NCI-H1694 treated with DMSO at 0.1 percent for 48 hours (cell line): ENCODE results near the gene SLCO2B1.

ENCODE experiments used
- DNase-seq: peaks from one replicate; lab custom pipeline; 2025; lab: John Stamatoyannopoulos, UW

SLCO2B1 gene

GRCh38 chr11:75145196-75145971 lies 5.5 kb upstream of the SLCO2B1 start:
- no peak for DNase-seq

GRCh38 chr11:75145972-75146519 lies 4.9 kb upstream of the SLCO2B1 start:
- no peak for DNase-seq

GRCh38 chr11:75146711-75147110 lies 4.2 kb upstream of the SLCO2B1 start:
- no peak for DNase-seq

- no peak for DNase-seq
These were observed 3.6 kb upstream of the SLCO2B1 start for GRCh38 chr11:75147191-75147874.

- DNase-seq, result no peak
These were observed 3.0 kb upstream of the SLCO2B1 start for GRCh38 chr11:75147875-75148263.

GRCh38 chr11:75148436-75148983 lies 2.4 kb upstream of the SLCO2B1 start:
- no peak for DNase-seq

- no peak for DNase-seq
These were observed 991 bp upstream of the SLCO2B1 start for GRCh38 chr11:75149766-75150465.

- DNase-seq, result no peak
These were observed 590 bp downstream of the SLCO2B1 start for GRCh38 chr11:75151346-75152047.

- no peak for DNase-seq
These were observed 1.2 kb downstream of the SLCO2B1 start for GRCh38 chr11:75152090-75152489.

GRCh38 chr11:75152651-75153427 lies 1.9 kb downstream of the SLCO2B1 start:
- no peak for DNase-seq

- DNase-seq, result no peak
These were observed 4.0 kb downstream of the SLCO2B1 start for GRCh38 chr11:75154646-75155569.

- no peak for DNase-seq
These were observed 4.9 kb downstream of the SLCO2B1 start for GRCh38 chr11:75155570-75156422.

- DNase-seq, result no peak
These were observed 7.3 kb downstream of the SLCO2B1 start for GRCh38 chr11:75158241-75158640.

- DNase-seq, result no peak
These were observed 7.8 kb downstream of the SLCO2B1 start for GRCh38 chr11:75158696-75159150.

GRCh38 chr11:75159151-75159953 lies 8.4 kb downstream of the SLCO2B1 start:
- DNase-seq, result no peak

- DNase-seq, result no peak
These were observed 9.4 kb downstream of the SLCO2B1 start for GRCh38 chr11:75160220-75160757.

GRCh38 chr11:75160880-75161279 lies 10.0 kb downstream of the SLCO2B1 start:
- DNase-seq, result no peak
